ENCODE measurements around the gene PEX11B.

Gene PEX11B

GRCh38 chr1:145906954-145907753 is 11.4 kb downstream of the PEX11B start:
- no peak for DNase-seq

GRCh38 chr1:145901312-145902021 is 17.1 kb downstream of the PEX11B start:
- DNase-seq: no peak

- no peak for DNase-seq
Observed at GRCh38 chr1:145898756-145899155, 19.8 kb downstream of the PEX11B start.

GRCh38 chr1:145897969-145898368 is 20.5 kb downstream of the PEX11B start:
- DNase-seq: no peak

GRCh38 chr1:145895471-145895870 is 23.0 kb downstream of the PEX11B start:
- DNase-seq: no peak

- no peak for DNase-seq
Observed at GRCh38 chr1:145893306-145894055, 25.0 kb downstream of the PEX11B start.

- no peak for DNase-seq
Observed at GRCh38 chr1:145892486-145893087, 25.9 kb downstream of the PEX11B start.

GRCh38 chr1:145891587-145892485 is 26.7 kb downstream of the PEX11B start:
- no peak for DNase-seq

- no peak for DNase-seq
Observed at GRCh38 chr1:145891143-145891542, 27.4 kb downstream of the PEX11B start.

GRCh38 chr1:145889722-145890121 is 28.8 kb downstream of the PEX11B start:
- DNase-seq: no peak

GRCh38 chr1:145887631-145888030 is 30.9 kb downstream of the PEX11B start:
- DNase-seq: no peak

GRCh38 chr1:145886816-145887215 is 31.7 kb downstream of the PEX11B start:
- DNase-seq: no peak

GRCh38 chr1:145886390-145886789 is 32.1 kb downstream of the PEX11B start:
- DNase-seq: no peak

- DNase-seq: no peak
Observed at GRCh38 chr1:145885738-145886287, 32.7 kb downstream of the PEX11B start, which contains the start of gene ANKRD35. ANKRD35 (minus strand) TSS chr1:145885866; CDS start chr1:145885758, 108 bp downstream.

GRCh38 chr1:145884675-145885074 is 33.8 kb downstream of the PEX11B start:
- no peak for DNase-seq

- DNase-seq: no peak
Observed at GRCh38 chr1:145879775-145880174, 38.7 kb downstream of the PEX11B start.

- DNase-seq: no peak
Observed at GRCh38 chr1:145878724-145879123, 39.8 kb downstream of the PEX11B start.

GRCh38 chr1:145877923-145878486 is 40.5 kb downstream of the PEX11B start:
- DNase-seq: no peak

GRCh38 chr1:145874646-145875045 is 43.9 kb downstream of the PEX11B start:
- DNase-seq: no peak

- DNase-seq: no peak
Observed at GRCh38 chr1:145871994-145872924, 46.3 kb downstream of the PEX11B start.

Data from cortex of kidney (tissue), 1 donor.